NCI-H187 treated with DMSO at 0.1 percent for 48 hours (cell line): ENCODE data around the gene ENG.
"Not testable (repeated sequence)": the region's sequence is repeated elsewhere in the genome, so short reads cannot be mapped to it uniquely, and the experiment has no call there.

Experiments
- DNase-seq: peaks from one replicate; lab custom pipeline; 2025; lab: John Stamatoyannopoulos, UW

The ENG gene

GRCh38 chr9:127865645-127866464 is 11.4 kb upstream of the ENG start:
- no peak for DNase-seq

DNA sequence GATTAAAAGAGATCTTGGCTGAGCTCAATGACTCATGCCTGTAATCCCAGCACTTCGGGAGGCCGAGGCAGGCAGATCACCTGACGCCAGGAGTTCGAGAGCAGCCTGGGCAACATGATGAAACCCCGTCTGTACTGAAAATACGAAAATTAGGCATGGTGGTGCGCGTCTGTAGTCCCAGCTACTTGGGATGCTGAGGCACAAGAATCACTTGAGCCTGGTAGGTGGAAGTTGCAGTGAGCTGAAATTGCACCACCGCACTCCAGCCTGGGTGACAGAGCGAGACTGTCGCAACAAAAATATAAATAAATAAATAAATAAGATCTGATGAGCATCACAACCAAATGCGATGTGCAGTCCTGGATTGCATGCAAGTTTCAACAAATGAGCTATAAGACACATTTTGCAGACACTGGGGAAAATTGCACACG is 8.7 kb upstream of the ENG start:
- no peak for DNase-seq

- DNase-seq: no peak
Observed at GRCh38 chr9:127862075-127863011, 7.9 kb upstream of the ENG start.

GRCh38 chr9:127860779-127861178 is 6.3 kb upstream of the ENG start:
- no peak for DNase-seq

GRCh38 chr9:127860260-127860659 is 5.8 kb upstream of the ENG start:
- DNase-seq: no peak

DNA sequence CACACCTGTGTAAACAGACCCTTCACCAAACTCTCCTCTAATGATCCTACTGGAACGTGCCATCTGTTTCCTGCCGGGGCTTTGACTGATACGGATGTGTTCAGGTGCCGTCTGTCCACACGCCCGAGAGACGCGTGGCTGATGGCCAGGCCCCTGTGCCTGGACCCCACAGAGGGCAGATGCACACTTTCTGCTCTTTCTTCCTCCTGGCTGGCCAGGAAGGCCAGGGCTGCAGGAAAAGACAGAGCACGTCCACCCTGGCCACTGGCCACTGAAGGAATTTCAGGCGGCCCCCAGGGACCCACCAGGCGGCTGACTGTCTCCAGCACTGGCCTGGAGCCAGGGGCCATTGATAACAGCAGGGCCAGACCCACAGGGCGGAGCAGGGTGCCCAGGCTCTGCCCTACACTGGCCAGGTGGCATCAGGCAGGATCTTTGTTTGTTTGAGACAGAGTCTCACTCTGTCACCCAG is 3.6 kb upstream of the ENG start:
- DNase-seq: no peak

DNA sequence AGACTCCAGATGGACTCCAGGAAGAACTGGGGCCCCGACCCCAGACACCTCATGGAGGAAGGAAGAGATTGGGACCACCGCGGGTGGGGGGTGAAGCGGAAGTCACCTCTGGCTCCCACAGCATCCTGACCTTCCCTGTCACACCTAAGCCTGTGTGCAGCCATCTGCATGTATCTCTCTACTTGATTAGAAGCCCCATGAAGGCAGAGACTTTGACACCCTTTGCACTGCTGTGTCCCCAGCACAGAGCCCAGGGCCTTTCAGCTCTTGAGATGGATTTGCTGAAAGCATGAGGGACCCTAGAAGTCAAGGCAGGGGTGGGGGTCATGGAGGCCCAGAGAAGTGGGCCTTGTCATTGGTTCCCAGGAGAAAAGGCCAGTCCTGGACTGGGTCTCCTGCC is 2.8 kb upstream of the ENG start:
- no peak for DNase-seq

- no peak for DNase-seq
Observed at GRCh38 chr9:127856729-127857116, 2.3 kb upstream of the ENG start.

GRCh38 chr9:127856094-127856728 is 1.8 kb upstream of the ENG start:
- DNase-seq: no peak

- DNase-seq: no peak
Observed at GRCh38 chr9:127855522-127855921, 1.1 kb upstream of the ENG start.

DNA sequence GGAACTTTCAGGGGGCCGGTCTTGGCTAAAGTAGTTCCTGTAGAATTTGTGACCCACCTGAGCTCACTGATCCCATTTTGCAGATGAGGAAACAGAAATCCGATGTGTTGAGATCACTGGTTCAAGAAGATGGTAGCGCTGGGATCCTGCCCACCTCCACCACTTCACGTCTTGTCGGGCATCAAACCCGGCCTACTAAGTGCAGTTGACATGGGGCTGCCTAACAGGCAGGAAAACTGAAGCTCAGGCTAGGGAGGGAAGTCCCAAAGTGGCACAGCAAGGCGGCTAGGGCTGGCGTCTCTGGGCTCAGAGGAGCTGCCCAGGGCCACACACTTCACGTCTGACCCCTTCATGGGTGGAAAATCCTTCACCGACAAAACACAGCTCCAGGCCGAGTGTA is 502 bp upstream of the ENG start:
- DNase-seq: no peak

- no peak for DNase-seq
Observed at GRCh38 chr9:127853312-127854183, 910 bp downstream of the ENG start.

DNA sequence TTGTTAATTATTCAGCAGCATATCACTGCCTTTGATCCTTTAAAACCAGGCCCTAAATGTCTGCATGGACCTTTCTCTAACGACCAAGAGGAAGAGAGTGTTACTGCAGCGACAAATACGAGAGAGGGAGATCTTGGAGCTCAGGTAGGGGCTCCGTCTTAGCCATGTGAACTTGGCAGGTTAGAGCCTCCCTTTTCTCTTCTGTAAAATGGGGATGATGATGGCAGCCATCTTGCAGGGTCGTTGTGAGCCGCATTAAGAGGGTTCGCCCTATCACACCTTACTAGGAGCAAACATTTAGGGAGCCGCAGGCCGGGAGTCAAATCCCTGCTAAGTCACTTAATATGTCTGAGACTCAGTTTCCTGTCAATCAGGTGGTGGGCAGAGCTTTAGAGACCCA is 1.6 kb downstream of the ENG start:
- DNase-seq: no peak

GRCh38 chr9:127850286-127850830 is 4.1 kb downstream of the ENG start:
- DNase-seq: no peak

GRCh38 chr9:127848756-127849504 is 5.5 kb downstream of the ENG start:
- no peak for DNase-seq

DNA sequence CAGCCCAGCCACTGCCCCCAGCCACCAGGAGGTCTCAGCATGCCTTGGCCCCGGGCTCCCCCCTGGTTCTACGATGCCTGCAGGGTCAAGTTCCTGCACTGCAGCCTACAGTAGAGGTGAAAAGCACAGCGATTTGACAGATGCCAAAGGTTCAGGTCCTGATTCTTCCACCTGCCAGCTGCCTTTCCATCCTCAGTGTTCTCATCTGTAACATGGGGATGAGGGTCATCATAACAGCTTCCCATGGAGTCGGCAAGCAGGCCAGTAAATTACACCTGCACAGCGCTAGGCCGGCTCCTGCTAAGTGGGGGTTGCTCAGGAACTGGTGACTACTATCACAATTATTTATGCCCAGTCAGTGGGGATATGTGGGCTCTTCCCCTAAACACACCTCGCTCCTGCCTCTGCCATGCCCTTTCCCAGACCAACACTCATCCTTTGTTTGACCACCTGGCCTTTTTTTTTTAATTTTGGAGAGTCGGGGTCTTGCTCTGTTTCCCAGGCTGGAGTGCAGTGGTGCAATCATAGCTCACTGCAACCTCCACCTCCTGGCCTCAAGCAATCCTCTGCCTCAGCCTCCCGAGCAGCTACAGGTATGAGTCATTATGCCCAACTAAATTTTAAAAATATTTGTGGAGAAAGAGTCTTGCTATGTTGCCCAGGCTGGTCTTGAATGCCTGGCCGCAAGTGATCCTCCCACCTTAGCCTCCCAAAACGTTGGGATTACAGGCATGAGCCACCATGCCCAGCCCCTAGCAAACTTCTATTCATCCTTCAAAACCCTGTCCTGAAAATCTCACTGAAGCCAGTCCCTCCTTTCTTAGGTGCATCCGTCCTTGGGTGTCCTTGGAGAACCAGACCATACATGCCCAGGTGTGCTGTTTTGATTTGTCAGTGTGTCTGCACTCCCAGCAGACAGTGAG is 6.4 kb downstream of the ENG start:
- no peak for DNase-seq

DNA sequence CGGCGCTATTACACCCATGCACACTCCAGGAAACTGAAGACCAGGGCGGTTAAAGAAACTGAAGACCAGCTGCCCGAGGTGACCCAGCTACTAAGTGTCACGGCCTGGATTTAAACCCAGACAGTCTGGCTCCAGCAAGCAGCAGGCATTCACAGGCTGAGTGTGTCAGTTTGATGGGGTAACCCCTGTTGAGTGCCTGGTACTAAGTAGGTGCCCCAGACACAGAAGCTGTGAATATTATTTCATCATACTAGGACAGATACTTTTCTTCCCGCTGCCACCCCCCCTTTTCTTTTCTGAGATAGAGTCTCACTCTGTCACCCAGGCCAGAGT is 7.3 kb downstream of the ENG start:
- DNase-seq: no peak

DNA sequence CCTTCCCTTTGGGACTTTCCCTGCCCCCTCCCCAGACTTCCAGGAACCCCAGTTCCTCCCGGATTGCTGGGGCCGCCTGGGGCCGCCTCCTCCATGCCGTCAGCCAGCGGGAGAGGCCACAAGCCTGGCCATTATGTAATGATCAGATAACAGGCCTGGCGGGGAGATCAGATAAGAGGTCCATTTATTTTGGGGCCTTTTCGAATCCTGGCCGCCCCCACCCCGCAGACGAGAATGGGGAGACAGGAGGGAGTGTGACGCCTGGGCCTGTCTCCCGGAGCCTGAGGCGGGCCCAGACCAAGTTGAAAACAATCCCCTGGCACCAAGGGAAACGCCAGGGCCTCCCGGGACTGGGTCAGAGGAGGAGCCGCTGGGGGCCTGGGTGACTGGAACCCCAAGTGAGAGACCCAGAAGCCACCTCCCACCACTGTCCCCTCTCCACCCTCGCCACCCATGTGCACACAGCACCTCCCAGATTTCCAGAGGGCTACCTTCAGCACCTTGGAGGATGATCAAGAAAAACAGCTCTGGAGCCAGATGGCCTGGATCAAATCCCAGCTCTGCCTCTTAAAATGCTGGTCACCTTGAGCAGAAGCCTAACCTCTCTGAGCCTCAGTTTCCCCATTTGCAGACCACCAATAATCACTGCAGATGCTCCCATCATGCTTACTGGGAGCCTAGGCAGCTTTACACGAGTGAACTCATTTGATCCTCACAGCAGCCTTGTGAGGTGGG is 7.8 kb downstream of the ENG start:
- no peak for DNase-seq

- DNase-seq: not testable (repeated sequence)
Observed at GRCh38 chr9:127845619-127846018, 8.8 kb downstream of the ENG start.
